NCI-H2029 (cell line): ENCODE data around the gene CREB3L1.

Experiments
- DNase-seq: peaks from one replicate; lab custom pipeline; 2025; lab: John Stamatoyannopoulos, UW

Gene CREB3L1

GRCh38 chr11:46327829-46328228 is 50.4 kb downstream of the CREB3L1 start:
- DNase-seq: peak; percentile 13

GRCh38 chr11:46330154-46330553 is 52.7 kb downstream of the CREB3L1 start:
- DNase-seq: no peak

- DNase-seq: no peak
Observed at GRCh38 chr11:46330563-46331281, 53.3 kb downstream of the CREB3L1 start.

- DNase-seq: no peak
Observed at GRCh38 chr11:46331282-46331984, 54.0 kb downstream of the CREB3L1 start.

- DNase-seq: no peak
Observed at GRCh38 chr11:46332093-46332567, 54.7 kb downstream of the CREB3L1 start.

- no peak for DNase-seq
Observed at GRCh38 chr11:46332568-46333393, 55.3 kb downstream of the CREB3L1 start.

- DNase-seq: no peak
Observed at GRCh38 chr11:46333394-46333947, 56.0 kb downstream of the CREB3L1 start.

GRCh38 chr11:46334211-46334610 is 56.7 kb downstream of the CREB3L1 start:
- no peak for DNase-seq

GRCh38 chr11:46335271-46335670 is 57.8 kb downstream of the CREB3L1 start:
- no peak for DNase-seq

- DNase-seq: no peak
Observed at GRCh38 chr11:46335890-46336562, 58.6 kb downstream of the CREB3L1 start.

GRCh38 chr11:46336563-46337180 is 59.2 kb downstream of the CREB3L1 start:
- DNase-seq: no peak

GRCh38 chr11:46337626-46338345 is 60.3 kb downstream of the CREB3L1 start:
- DNase-seq: no peak

GRCh38 chr11:46338636-46338987 is 61.1 kb downstream of the CREB3L1 start:
- DNase-seq: no peak

- no peak for DNase-seq
Observed at GRCh38 chr11:46338988-46339666, 61.7 kb downstream of the CREB3L1 start.

- no peak for DNase-seq
Observed at GRCh38 chr11:46339816-46340215, 62.4 kb downstream of the CREB3L1 start.

- no peak for DNase-seq
Observed at GRCh38 chr11:46341454-46341853, 64.0 kb downstream of the CREB3L1 start.

GRCh38 chr11:46342239-46342638 is 64.8 kb downstream of the CREB3L1 start:
- no peak for DNase-seq

- DNase-seq: no peak
Observed at GRCh38 chr11:46343520-46343919, 66.1 kb downstream of the CREB3L1 start.

GRCh38 chr11:46345131-46345597 is 67.7 kb downstream of the CREB3L1 start:
- no peak for DNase-seq
